Pericardium fibroblast (primary cell): ENCODE data around the gene TMEM273. TPM values are rescaled to one million over a fixed set of nuclear protein-coding genes. Genes with fewer than 3 reads are reported as not detected.

Experiments
- total RNA-seq: library from RNA; depleted of rRNA; stranded (reverse); fragments of >200 nt; gene quantifications from 2 replicates; pipeline ENCODE4 v1.2.3, GENCODE V29; 2015

TMEM273 gene
- total RNA-seq: not detected in 2 replicates

GRCh38 chr10:49187950-49188761, at the start of gene TMEM273:
Gene TMEM273 (minus strand): TSS chr10:49188391. CDS start chr10:49188336, 55 bp downstream.

DNA sequence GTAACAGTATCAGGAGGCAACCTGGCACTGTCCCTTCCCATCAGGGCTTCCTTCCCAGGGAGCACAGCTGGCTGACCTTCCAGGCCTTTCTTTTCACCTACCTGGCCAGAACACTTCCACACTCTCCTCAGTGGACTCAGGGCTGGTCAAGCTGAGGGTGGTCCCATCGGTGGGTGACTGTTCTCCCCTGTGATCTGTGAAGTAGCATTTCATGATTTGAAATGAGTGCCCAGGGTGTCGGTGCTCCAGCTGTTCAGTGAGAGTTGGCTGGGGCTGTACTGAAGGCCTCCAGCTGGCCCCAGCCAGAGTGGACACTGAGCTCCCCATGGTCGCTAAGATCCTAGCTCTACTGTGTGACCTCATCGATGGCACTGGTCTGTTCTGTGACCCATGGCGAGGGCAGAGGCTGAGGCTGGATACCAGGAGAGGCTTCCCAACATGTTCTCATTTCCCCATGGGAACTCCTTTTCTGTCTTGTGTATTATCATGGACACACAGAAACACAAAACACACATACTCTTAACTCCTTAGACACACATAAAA, 54.4 kb downstream of the TMEM273 start, which contains the start of gene FAM170B:
FAM170B (minus strand) TSS at position 316 of the 543 bp plus-strand sequence; CDS start at position 213, 103 bp downstream.

DNA sequence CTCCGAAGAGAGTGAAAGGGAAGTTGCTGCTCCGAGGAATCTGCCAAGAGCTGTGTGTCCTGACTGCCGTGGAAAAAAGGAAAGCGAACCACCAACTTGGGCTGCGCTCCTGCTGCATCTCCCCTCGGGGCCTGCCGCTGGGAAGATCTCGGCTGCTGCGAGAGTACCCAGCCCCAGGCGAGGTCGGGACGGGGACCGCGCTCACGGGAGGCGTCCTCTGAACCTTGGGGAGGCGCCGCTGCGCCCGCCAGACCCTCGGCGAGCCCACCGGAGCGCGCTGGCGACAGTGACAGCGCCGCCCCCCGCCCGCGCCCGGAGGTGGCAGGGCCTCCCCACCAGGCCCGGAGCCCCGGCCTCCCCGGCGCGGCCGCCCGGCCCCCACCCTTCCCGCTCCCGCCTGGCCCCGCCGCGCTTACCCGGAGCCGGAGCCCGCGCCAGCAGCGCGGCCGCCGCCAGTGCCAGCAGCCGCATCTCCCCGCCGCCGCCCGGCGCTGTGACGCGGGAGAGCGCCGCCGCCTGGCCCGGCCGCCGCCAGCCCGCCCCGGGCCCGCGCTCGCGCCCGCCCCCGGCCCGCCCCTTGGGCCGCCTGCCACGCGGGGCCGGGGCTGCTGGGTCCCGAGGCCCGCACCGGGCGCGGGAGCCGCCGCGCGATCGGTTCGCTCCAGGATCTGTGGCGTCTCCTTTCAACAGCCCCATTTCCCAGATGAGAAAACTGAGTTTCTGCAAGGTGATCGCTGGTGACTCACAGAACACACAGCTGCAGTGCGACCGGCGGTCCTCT, 73.0 kb downstream of the TMEM273 start, which contains the start of gene VSTM4:
VSTM4 (minus strand) TSS at position 508 of the 781 bp plus-strand sequence; CDS start at position 471, 37 bp downstream.

Other genes with a start within 250 kb of the TMEM273 start
- gene LRRC18, start 248.6 kb downstream of the TMEM273 start, total RNA-seq: not detected in 2 replicates
- gene VSTM4, start 72.9 kb downstream of the TMEM273 start, total RNA-seq: 9.1 and 9.3 TPM in 2 replicates
- not detected in 2 replicates for gene FAM170B, start 54.4 kb downstream of the TMEM273 start, total RNA-seq
- gene C10orf71, start 110.8 kb upstream of the TMEM273 start, total RNA-seq: not detected in 2 replicates
- not detected in 2 replicates for gene DRGX, start 207.7 kb upstream of the TMEM273 start, total RNA-seq